Measurements from ENCODE around the gene CCDC91.
"Not testable (repeated sequence)": the region's sequence is repeated elsewhere in the genome, so short reads cannot be mapped to it uniquely, and the experiment has no call there.

Gene CCDC91

GRCh38 chr12:28327722-28328121 lies 137.5 kb downstream of the CCDC91 start:
- Histone ChIP-seq H3K4me1 (ENCODE audit: control insufficient read depth, insufficient read depth, low read depth, low read length) (no peaks in the 10 kb centered on the region), H3K27ac (ENCODE audit: low read length, poor library complexity, severe bottlenecking) (no peak overlapping the region), H3K36me3 (ENCODE audit: control insufficient read depth in 1 of 2, insufficient read depth in 2 of 2, low read depth in 1 of 2, low read length in 2 of 2) (no peaks in the 10 kb centered on the region), H2BK15ac (ENCODE audit: low read depth, poor library complexity, severe bottlenecking) (no peak overlapping the region), H3K14ac (ENCODE audit: low read length in 2 of 2) (no peak overlapping the region), H3K4ac (ENCODE audit: low read depth in 1 of 2, low read length in 2 of 2) (no peak overlapping the region), H2BK12ac (ENCODE audit: low read length in 2 of 2) (no peak overlapping the region), H3K4me3 (ENCODE audit: insufficient read depth in 1 of 2, low read depth in 1 of 2, low read length in 2 of 2) (no peak overlapping the region), H3K27me3 (ENCODE audit: control insufficient read depth in 1 of 2, insufficient read depth in 1 of 2, low read length in 2 of 2) (no peaks in the 10 kb centered on the region), H3K9me3 (ENCODE audit: control insufficient read depth, low read length) (peaks cover 4% of the 10 kb centered on the region), H4K8ac (ENCODE audit: low read length) (no peak overlapping the region), H2AFZ (ENCODE audit: low read depth, low read length) (no peak overlapping the region), H3K79me1 (replicated peaks; ENCODE audit: low read length, poor library complexity, severe bottlenecking) (no peaks in the 10 kb centered on the region), H2AK5ac (ENCODE audit: low read length, severe bottlenecking) (no peak overlapping the region), H2BK5ac (ENCODE audit: low read depth, low read length, poor library complexity, severe bottlenecking) (no peak overlapping the region), H3K23ac (ENCODE audit: low read length in 2 of 2) (no peak overlapping the region), H3K4me2 (ENCODE audit: low read length, poor library complexity, severe bottlenecking) (no peak overlapping the region), H2BK120ac (ENCODE audit: low read depth, low read length) (no peak overlapping the region), H4K91ac (ENCODE audit: low read length) (no peak overlapping the region), H3K18ac (ENCODE audit: low read depth in 1 of 2, low read length in 2 of 2) (no peak overlapping the region), H3K9ac (ENCODE audit: low read length) (no peak overlapping the region)
- WGBS, result 95% methylated on average over 3 of the region's 4 CpGs
- DNase-seq, result no peak

GRCh38 chr12:28328967-28329366 lies 138.7 kb downstream of the CCDC91 start:
- Histone ChIP-seq H3K18ac (ENCODE audit: low read depth in 1 of 2, low read length in 2 of 2) (no peak overlapping the region), H3K27ac (ENCODE audit: low read length, poor library complexity, severe bottlenecking) (no peak overlapping the region), H2BK120ac (ENCODE audit: low read depth, low read length) (no peak overlapping the region), H3K9me3 (ENCODE audit: control insufficient read depth, low read length) (peaks cover 4% of the 10 kb centered on the region), H2AK5ac (ENCODE audit: low read length, severe bottlenecking) (no peak overlapping the region), H3K4me3 (ENCODE audit: insufficient read depth in 1 of 2, low read depth in 1 of 2, low read length in 2 of 2) (no peak overlapping the region), H2BK15ac (ENCODE audit: low read depth, poor library complexity, severe bottlenecking) (no peak overlapping the region), H3K36me3 (ENCODE audit: control insufficient read depth in 1 of 2, insufficient read depth in 2 of 2, low read depth in 1 of 2, low read length in 2 of 2) (no peaks in the 10 kb centered on the region), H2AFZ (ENCODE audit: low read depth, low read length) (no peak overlapping the region), H3K4me2 (ENCODE audit: low read length, poor library complexity, severe bottlenecking) (no peak overlapping the region), H2BK5ac (ENCODE audit: low read depth, low read length, poor library complexity, severe bottlenecking) (no peak overlapping the region), H4K8ac (ENCODE audit: low read length) (no peak overlapping the region), H3K9ac (ENCODE audit: low read length) (no peak overlapping the region), H2BK12ac (ENCODE audit: low read length in 2 of 2) (no peak overlapping the region), H3K14ac (ENCODE audit: low read length in 2 of 2) (no peak overlapping the region), H3K23ac (ENCODE audit: low read length in 2 of 2) (no peak overlapping the region), H3K79me1 (replicated peaks; ENCODE audit: low read length, poor library complexity, severe bottlenecking) (no peaks in the 10 kb centered on the region), H3K4me1 (ENCODE audit: control insufficient read depth, insufficient read depth, low read depth, low read length) (no peaks in the 10 kb centered on the region), H4K91ac (ENCODE audit: low read length) (no peak overlapping the region), H3K4ac (ENCODE audit: low read depth in 1 of 2, low read length in 2 of 2) (no peak overlapping the region), H3K27me3 (ENCODE audit: control insufficient read depth in 1 of 2, insufficient read depth in 1 of 2, low read length in 2 of 2) (no peaks in the 10 kb centered on the region)
- WGBS, result no CpG with 5 or more reads among the region's 2 CpGs
- no peak for DNase-seq

DNA sequence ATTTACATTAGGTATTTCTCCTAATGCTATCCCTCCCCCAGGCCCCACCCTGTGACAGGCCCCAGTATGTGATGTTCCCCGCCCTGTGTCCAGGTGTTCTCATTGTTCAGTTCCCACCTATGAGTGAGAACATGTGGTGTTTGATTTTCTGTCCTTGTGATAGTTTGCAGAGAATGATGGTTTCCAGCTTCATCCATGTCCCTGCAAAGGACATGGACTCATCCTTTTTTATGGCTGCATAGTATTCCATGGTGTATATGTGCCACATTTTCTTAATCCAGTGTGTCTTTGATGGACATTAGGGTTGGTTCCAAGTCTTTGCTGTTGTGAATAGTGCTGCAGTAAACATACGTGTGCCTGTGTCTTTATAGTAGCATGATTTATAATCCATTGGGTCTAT lies 139.5 kb downstream of the CCDC91 start:
- not testable (repeated sequence) for H2AK5ac ChIP-seq (ENCODE audit: low read length, severe bottlenecking); H3K18ac ChIP-seq (ENCODE audit: low read depth in 1 of 2, low read length in 2 of 2); H3K4ac ChIP-seq (ENCODE audit: low read depth in 1 of 2, low read length in 2 of 2); H3K9me3 ChIP-seq (ENCODE audit: control insufficient read depth, low read length); H4K91ac ChIP-seq (ENCODE audit: low read length); H3K4me2 ChIP-seq (ENCODE audit: low read length, poor library complexity, severe bottlenecking); H3K4me3 ChIP-seq (ENCODE audit: insufficient read depth in 1 of 2, low read depth in 1 of 2, low read length in 2 of 2); H3K79me1 ChIP-seq (replicated peaks; ENCODE audit: low read length, poor library complexity, severe bottlenecking); H3K36me3 ChIP-seq (ENCODE audit: control insufficient read depth in 1 of 2, insufficient read depth in 2 of 2, low read depth in 1 of 2, low read length in 2 of 2); H2BK12ac ChIP-seq (ENCODE audit: low read length in 2 of 2); H3K23ac ChIP-seq (ENCODE audit: low read length in 2 of 2); H3K27ac ChIP-seq (ENCODE audit: low read length, poor library complexity, severe bottlenecking); H4K8ac ChIP-seq (ENCODE audit: low read length); H2BK120ac ChIP-seq (ENCODE audit: low read depth, low read length); DNase-seq; H2BK15ac ChIP-seq (ENCODE audit: low read depth, poor library complexity, severe bottlenecking); H3K27me3 ChIP-seq (ENCODE audit: control insufficient read depth in 1 of 2, insufficient read depth in 1 of 2, low read length in 2 of 2); H3K14ac ChIP-seq (ENCODE audit: low read length in 2 of 2); H3K4me1 ChIP-seq (ENCODE audit: control insufficient read depth, insufficient read depth, low read depth, low read length); H3K9ac ChIP-seq (ENCODE audit: low read length); H2AFZ ChIP-seq (ENCODE audit: low read depth, low read length); H2BK5ac ChIP-seq (ENCODE audit: low read depth, low read length, poor library complexity, severe bottlenecking)
- WGBS, result 100% methylated on average over 2 of the region's 2 CpGs

DNA sequence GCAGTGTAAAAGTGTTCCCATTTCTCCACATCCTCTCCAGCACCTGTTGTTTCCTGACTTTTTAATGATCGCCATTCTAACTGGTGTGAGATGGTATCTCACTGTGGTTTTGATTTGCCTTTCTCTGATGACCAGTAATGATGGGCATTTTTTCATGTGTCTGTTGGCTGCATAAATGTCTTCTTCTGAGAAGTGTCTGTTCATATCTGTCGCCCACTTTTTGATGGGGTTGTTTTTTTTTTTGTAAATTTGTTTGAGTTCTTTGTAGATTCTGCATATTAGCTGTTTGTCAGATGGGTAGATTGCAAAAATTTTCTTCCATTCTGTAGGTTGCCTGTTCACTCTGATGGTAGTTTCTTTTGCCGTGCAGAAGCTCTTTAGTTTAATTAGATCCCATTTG lies 140.0 kb downstream of the CCDC91 start:
- H2AFZ ChIP-seq (ENCODE audit: low read depth, low read length); H3K4me1 ChIP-seq (ENCODE audit: control insufficient read depth, insufficient read depth, low read depth, low read length); H3K9ac ChIP-seq (ENCODE audit: low read length); H3K27ac ChIP-seq (ENCODE audit: low read length, poor library complexity, severe bottlenecking); H3K79me1 ChIP-seq (replicated peaks; ENCODE audit: low read length, poor library complexity, severe bottlenecking); H4K8ac ChIP-seq (ENCODE audit: low read length); H3K18ac ChIP-seq (ENCODE audit: low read depth in 1 of 2, low read length in 2 of 2); DNase-seq; H3K27me3 ChIP-seq (ENCODE audit: control insufficient read depth in 1 of 2, insufficient read depth in 1 of 2, low read length in 2 of 2); H3K4me2 ChIP-seq (ENCODE audit: low read length, poor library complexity, severe bottlenecking); H2BK5ac ChIP-seq (ENCODE audit: low read depth, low read length, poor library complexity, severe bottlenecking); H2BK120ac ChIP-seq (ENCODE audit: low read depth, low read length); H3K4ac ChIP-seq (ENCODE audit: low read depth in 1 of 2, low read length in 2 of 2); H3K14ac ChIP-seq (ENCODE audit: low read length in 2 of 2); H2AK5ac ChIP-seq (ENCODE audit: low read length, severe bottlenecking); H4K91ac ChIP-seq (ENCODE audit: low read length); H3K4me3 ChIP-seq (ENCODE audit: insufficient read depth in 1 of 2, low read depth in 1 of 2, low read length in 2 of 2); H2BK15ac ChIP-seq (ENCODE audit: low read depth, poor library complexity, severe bottlenecking); H2BK12ac ChIP-seq (ENCODE audit: low read length in 2 of 2); H3K23ac ChIP-seq (ENCODE audit: low read length in 2 of 2); H3K9me3 ChIP-seq (ENCODE audit: control insufficient read depth, low read length); H3K36me3 ChIP-seq (ENCODE audit: control insufficient read depth in 1 of 2, insufficient read depth in 2 of 2, low read depth in 1 of 2, low read length in 2 of 2): not testable (repeated sequence)
- WGBS, result 100% methylated on average over 3 of the region's 3 CpGs

Measured in mesenchymal stem cell (in vitro differentiated cells and primary cell).